Measurements from ENCODE around the gene HDGF.

Gene HDGF

DNA sequence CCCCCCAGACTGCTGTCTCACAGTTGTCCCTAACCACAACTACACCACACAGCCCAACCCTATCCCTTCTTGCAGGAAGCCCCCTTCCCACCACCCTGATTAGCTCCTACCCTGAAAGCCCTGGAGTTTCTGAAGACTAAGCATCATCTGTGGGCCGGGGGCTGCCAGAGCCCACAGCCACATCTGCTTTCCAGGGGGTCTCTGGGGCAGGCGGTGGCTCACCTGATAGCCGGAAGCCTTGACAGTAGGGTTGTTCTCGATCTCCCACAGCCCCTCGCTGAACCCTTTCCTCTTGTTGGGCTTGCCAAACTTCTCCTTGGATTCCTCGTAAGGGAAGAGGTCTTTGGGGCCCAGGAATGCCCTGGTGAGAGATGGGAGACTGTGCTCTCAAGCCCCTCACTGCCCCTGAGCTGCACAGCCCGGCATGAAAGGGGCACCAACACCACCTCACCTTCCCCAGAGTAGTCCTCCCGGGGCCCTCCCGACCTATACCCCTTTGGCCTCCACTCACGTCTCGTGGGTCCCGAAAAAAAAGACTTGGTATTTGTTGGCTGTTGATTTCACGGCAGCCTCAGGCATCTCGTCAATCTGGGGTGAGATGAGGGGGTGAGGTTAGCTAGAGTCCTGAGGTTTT lies 6.6 kb downstream of the HDGF start:
- peak overlapping the region; percentile 98 to 99 for H3K27ac ChIP-seq
- H3K4me1 ChIP-seq, result peaks cover 0 to 69% (median 55%) of the 10 kb centered on the region in 4 donors
- no peak for DNase-seq
- TF ChIP-seq, protein P1, sequence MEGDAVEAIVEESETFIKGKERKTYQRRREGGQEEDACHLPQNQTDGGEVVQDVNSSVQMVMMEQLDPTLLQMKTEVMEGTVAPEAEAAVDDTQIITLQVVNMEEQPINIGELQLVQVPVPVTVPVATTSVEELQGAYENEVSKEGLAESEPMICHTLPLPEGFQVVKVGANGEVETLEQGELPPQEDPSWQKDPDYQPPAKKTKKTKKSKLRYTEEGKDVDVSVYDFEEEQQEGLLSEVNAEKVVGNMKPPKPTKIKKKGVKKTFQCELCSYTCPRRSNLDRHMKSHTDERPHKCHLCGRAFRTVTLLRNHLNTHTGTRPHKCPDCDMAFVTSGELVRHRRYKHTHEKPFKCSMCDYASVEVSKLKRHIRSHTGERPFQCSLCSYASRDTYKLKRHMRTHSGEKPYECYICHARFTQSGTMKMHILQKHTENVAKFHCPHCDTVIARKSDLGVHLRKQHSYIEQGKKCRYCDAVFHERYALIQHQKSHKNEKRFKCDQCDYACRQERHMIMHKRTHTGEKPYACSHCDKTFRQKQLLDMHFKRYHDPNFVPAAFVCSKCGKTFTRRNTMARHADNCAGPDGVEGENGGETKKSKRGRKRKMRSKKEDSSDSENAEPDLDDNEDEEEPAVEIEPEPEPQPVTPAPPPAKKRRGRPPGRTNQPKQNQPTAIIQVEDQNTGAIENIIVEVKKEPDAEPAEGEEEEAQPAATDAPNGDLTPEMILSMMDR (IDR thresholded peaks at IDR 0.05), result no peak
- no peaks in the 10 kb centered on the region for H3K27me3 ChIP-seq
- H3K36me3 ChIP-seq, result peaks cover 16 to 34% (median 32%) of the 10 kb centered on the region in 3 donors
- no peaks in the 10 kb centered on the region for H3K9me3 ChIP-seq
- no peak overlapping the region for H3K4me3 ChIP-seq
- intact Hi-C loops (cut with DNase I; ENCODE audit: low total_unique reads), result no loop called here

DNA sequence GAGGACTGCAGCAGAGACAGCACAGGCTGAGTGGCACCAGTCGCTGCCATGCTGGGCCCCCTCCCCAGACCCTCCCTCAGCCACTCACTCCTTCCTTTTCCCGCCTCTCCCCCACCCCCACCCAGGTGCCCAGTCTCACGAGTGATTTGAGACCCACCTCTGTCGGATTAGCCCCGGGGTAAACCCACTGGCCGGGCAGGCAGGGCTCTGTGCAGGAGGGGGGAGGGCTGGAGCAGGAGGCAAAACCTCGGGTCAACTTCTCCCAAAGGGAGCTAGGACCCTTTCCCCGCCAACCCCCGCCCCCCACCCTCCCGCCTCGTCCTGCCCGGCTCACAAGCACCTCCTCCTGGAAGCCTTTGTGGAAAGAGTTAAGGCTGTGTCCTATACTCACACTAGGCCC lies 7.1 kb downstream of the HDGF start:
- intact Hi-C loops (cut with DNase I; ENCODE audit: low total_unique reads), result no loop called here
- Histone ChIP-seq H3K9me3 (no peaks in the 10 kb centered on the region), H3K27me3 (no peaks in the 10 kb centered on the region), H3K4me1 (peaks cover 0 to 66% (median 50%) of the 10 kb centered on the region in 4 donors), H3K27ac (peak overlapping the region; percentile 98 to 99), H3K4me3 (no peak overlapping the region), H3K36me3 (peaks cover 16 to 34% (median 32%) of the 10 kb centered on the region in 3 donors)
- TF ChIP-seq, protein P1 (IDR thresholded peaks at IDR 0.05), result no peak
- DNase-seq, result no peak

DNA sequence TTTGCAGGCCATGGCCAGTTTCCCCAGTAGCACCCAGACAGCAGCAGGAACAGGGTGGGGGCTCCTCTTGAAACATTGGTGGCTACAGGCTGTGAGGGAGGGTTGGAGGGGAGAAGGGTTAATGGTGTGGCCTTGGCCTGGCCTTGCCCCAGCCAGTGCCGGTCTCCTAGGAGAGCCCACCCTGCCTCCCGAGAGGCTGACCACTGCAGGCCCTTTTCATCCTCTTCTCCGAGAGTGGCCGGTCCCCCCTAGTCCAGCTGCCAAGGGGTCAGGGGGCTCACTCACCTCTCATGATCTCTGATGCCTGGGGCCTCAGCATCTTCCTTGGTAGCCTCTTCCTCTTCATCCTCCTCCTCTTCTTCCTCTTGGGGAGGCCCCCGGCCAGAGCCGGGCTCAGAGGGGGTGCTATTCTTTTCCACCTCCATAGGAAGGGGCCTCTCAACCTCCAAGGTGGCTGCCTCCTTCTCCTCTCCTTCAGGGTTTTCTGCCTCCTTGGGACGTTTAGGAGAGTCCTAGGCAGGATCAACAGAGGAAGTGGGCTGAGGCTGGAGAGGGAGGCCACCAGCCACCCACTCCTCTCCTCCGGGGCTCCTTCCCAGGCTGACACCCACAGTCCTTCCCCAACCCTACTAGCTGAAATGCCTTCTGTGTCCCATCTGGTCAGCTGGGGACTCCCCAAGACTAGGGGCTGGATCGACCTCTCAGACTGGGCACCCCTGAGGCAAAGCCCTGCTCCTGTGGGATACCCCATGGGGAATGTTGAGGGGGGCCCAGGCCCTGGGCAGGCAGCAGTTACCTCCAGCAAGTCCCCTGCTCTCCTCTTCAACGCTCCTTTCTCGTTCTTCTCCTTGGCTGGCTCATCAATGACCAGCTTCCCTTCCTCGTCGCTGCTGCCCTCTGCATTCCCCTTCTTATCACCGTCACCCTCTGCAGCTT lies 7.8 kb downstream of the HDGF start:
- no peaks in the 10 kb centered on the region for H3K27me3 ChIP-seq
- peaks cover 0 to 59% (median 43%) of the 10 kb centered on the region in 4 donors for H3K4me1 ChIP-seq
- H3K4me3 ChIP-seq, result no peak overlapping the region
- peak overlapping the region in 1 of 2 donors; percentile 4 for H3K27ac ChIP-seq
- intact Hi-C loops (cut with DNase I; ENCODE audit: low total_unique reads), result no loop called here
- DNase-seq, result no peak
- TF ChIP-seq, protein P1 (IDR thresholded peaks at IDR 0.05), result no peak
- H3K9me3 ChIP-seq, result no peaks in the 10 kb centered on the region
- peaks cover 16 to 34% (median 32%) of the 10 kb centered on the region in 3 donors for H3K36me3 ChIP-seq

GRCh38 chr1:156742801-156743200 lies 8.7 kb downstream of the HDGF start:
- no peak for DNase-seq
- Histone ChIP-seq H3K27ac (no peak overlapping the region), H3K4me1 (peaks cover 0 to 51% (median 35%) of the 10 kb centered on the region in 4 donors), H3K4me3 (no peak overlapping the region), H3K9me3 (no peaks in the 10 kb centered on the region), H3K36me3 (peaks cover 16 to 39% (median 32%) of the 10 kb centered on the region in 3 donors), H3K27me3 (no peaks in the 10 kb centered on the region)
- TF ChIP-seq, protein P1 (IDR thresholded peaks at IDR 0.05), result no peak
- intact Hi-C loops (cut with DNase I; ENCODE audit: low total_unique reads), result no loop called here

GRCh38 chr1:156742017-156742416 lies 9.5 kb downstream of the HDGF start:
- no peaks in the 10 kb centered on the region for H3K9me3 ChIP-seq
- H3K4me3 ChIP-seq, result no peak overlapping the region
- peaks cover 0 to 44% (median 29%) of the 10 kb centered on the region in 4 donors for H3K4me1 ChIP-seq
- H3K27me3 ChIP-seq, result no peaks in the 10 kb centered on the region
- H3K27ac ChIP-seq, result peak overlapping the region; percentile 80 to 83
- peaks cover 17 to 46% (median 39%) of the 10 kb centered on the region in 3 donors for H3K36me3 ChIP-seq
- TF ChIP-seq, protein P1 (IDR thresholded peaks at IDR 0.05), result no peak
- DNase-seq, result no peak
- intact Hi-C loops (cut with DNase I; ENCODE audit: low total_unique reads), result no loop called here
